Measurements from ENCODE around the gene CEP70.
"Not testable (repeated sequence)": the region's sequence is repeated elsewhere in the genome, so short reads cannot be mapped to it uniquely, and the experiment has no call there.

GRCh38 chr3:138569624-138570023 is 24.4 kb downstream of the CEP70 start:
- TF ChIP-seq CTCF (conservative IDR thresholded peaks at IDR 0.05; ENCODE audit: low read depth, low read length); EZH2 (IDR thresholded peaks at IDR 0.05; ENCODE audit: borderline replicate concordance, low read depth, low read length, poor library complexity, severe bottlenecking): not testable (repeated sequence)
